ENCODE data around the gene REG4. TPM values are rescaled to one million over a fixed set of nuclear protein-coding genes. Genes with fewer than 3 reads are reported as not detected.

The REG4 gene
- polyA plus RNA-seq, 3 donors: not detected

- Mint-ChIP-seq H3K27ac (no peak overlapping the region), H3K4me1 (no peaks in the 10 kb centered on the region), H3K9me3 (peaks cover 0 to 3% (median 0%) of the 10 kb centered on the region in 7 donors), H3K36me3 (no peaks in the 10 kb centered on the region), H3K4me3 (no peak overlapping the region), H3K27me3 (ENCODE audit: low read depth in 3 of 3) (peaks cover 0 to 5% (median 1%) of the 10 kb centered on the region in 3 donors)
- H3K27me3 ChIP-seq (ENCODE audit: control insufficient read depth in 2 of 2, insufficient read depth in 2 of 2, low read length in 2 of 2): no peaks in the 10 kb centered on the region
- H4K20me1 ChIP-seq (ENCODE audit: insufficient read depth, low read length): no peaks in the 10 kb centered on the region
- H3K4me3 ChIP-seq (replicated peaks in 1 of 3; ENCODE audit: low read depth in 2 of 3, low read length in 3 of 3): no peak overlapping the region
- intact Hi-C loops (cut with micrococcal nuclease): no loop called here
- H3K79me2 ChIP-seq (ENCODE audit: insufficient read depth, low read length): no peaks in the 10 kb centered on the region
- no peaks in the 10 kb centered on the region for H3K4me1 ChIP-seq (ENCODE audit: control insufficient read depth in 1 of 2, insufficient read depth in 2 of 2, low read length in 2 of 2)
- DNase-seq: no peak
- 100% methylated on average over 1 of the region's 1 CpG for WGBS (ENCODE audit: insufficient coverage)
- H3K9ac ChIP-seq (ENCODE audit: insufficient read depth, low read length, poor library complexity, severe bottlenecking): no peak overlapping the region
- TF ChIP-seq CTCF (IDR thresholded peaks at IDR 0.05): no peak
- H2AFZ ChIP-seq (ENCODE audit: insufficient read depth, low read depth, low read length, poor library complexity, severe bottlenecking): no peak overlapping the region
- no peak overlapping the region for H3K4me2 ChIP-seq (replicated peaks; ENCODE audit: extremely low read depth, low read length, poor library complexity, severe bottlenecking)
- H3K9me3 ChIP-seq (replicated peaks in 1 of 2; ENCODE audit: control insufficient read depth in 1 of 2, insufficient read depth in 1 of 2, low read length in 2 of 2): no peaks in the 10 kb centered on the region
- H3K27ac ChIP-seq (ENCODE audit: low read depth in 1 of 2, low read length in 2 of 2): no peak overlapping the region
- H3K36me3 ChIP-seq (replicated peaks in 1 of 2; ENCODE audit: control insufficient read depth in 1 of 2, insufficient read depth in 2 of 2, low read length in 2 of 2): no peaks in the 10 kb centered on the region
Observed at GRCh38 chr1:119762409-119762808, 48.9 kb downstream of the REG4 start.

GRCh38 chr1:119758584-119758983 lies 52.7 kb downstream of the REG4 start:
- no peaks in the 10 kb centered on the region for H3K4me1 Mint-ChIP-seq
- peak overlapping the region in 1 of 7 donors; percentile 54 for H3K27ac Mint-ChIP-seq
- H3K27me3 Mint-ChIP-seq (ENCODE audit: low read depth in 3 of 3): peaks cover 0 to 2% (median 0%) of the 10 kb centered on the region in 3 donors
- peaks cover 0 to 1% (median 0%) of the 10 kb centered on the region in 7 donors for H3K9me3 Mint-ChIP-seq
- Histone ChIP-seq H3K4me2 (replicated peaks; ENCODE audit: extremely low read depth, low read length, poor library complexity, severe bottlenecking) (no peak overlapping the region), H2AFZ (ENCODE audit: insufficient read depth, low read depth, low read length, poor library complexity, severe bottlenecking) (no peak overlapping the region), H3K4me3 (replicated peaks in 1 of 3; ENCODE audit: low read depth in 2 of 3, low read length in 3 of 3) (no peak overlapping the region), H3K9me3 (replicated peaks in 1 of 2; ENCODE audit: control insufficient read depth in 1 of 2, insufficient read depth in 1 of 2, low read length in 2 of 2) (no peaks in the 10 kb centered on the region), H3K27me3 (ENCODE audit: control insufficient read depth in 2 of 2, insufficient read depth in 2 of 2, low read length in 2 of 2) (no peaks in the 10 kb centered on the region), H4K20me1 (ENCODE audit: insufficient read depth, low read length) (no peaks in the 10 kb centered on the region), H3K27ac (ENCODE audit: low read depth in 1 of 2, low read length in 2 of 2) (no peak overlapping the region), H3K79me2 (ENCODE audit: insufficient read depth, low read length) (no peaks in the 10 kb centered on the region), H3K4me1 (ENCODE audit: control insufficient read depth in 1 of 2, insufficient read depth in 2 of 2, low read length in 2 of 2) (no peaks in the 10 kb centered on the region), H3K36me3 (replicated peaks in 1 of 2; ENCODE audit: control insufficient read depth in 1 of 2, insufficient read depth in 2 of 2, low read length in 2 of 2) (no peaks in the 10 kb centered on the region), H3K9ac (ENCODE audit: insufficient read depth, low read length, poor library complexity, severe bottlenecking) (no peak overlapping the region)
- 88% methylated on average over 1 of the region's 3 CpGs for WGBS (ENCODE audit: insufficient coverage)
- H3K4me3 Mint-ChIP-seq: no peak overlapping the region
- TF ChIP-seq CTCF (IDR thresholded peaks at IDR 0.05): no peak
- intact Hi-C loops (cut with micrococcal nuclease): no loop called here
- no peak for DNase-seq
- H3K36me3 Mint-ChIP-seq: no peaks in the 10 kb centered on the region

Measured in CD14-positive monocyte (primary cell).